GM19397 (cell line): ENCODE measurements around the gene UCN3.
"Not testable (repeated sequence)": the region's sequence is repeated elsewhere in the genome, so short reads cannot be mapped to it uniquely, and the experiment has no call there.

Experiments
- ATAC-seq: cut with Tn5 transposase; IDR thresholded peaks from one replicate; pipeline ENCODE4 v1.9.1; 2021; ENCODE audit warnings: mild to moderate bottlenecking, moderate library complexity; ENCODE audit not compliant: unreplicated experiment

UCN3 gene

DNA sequence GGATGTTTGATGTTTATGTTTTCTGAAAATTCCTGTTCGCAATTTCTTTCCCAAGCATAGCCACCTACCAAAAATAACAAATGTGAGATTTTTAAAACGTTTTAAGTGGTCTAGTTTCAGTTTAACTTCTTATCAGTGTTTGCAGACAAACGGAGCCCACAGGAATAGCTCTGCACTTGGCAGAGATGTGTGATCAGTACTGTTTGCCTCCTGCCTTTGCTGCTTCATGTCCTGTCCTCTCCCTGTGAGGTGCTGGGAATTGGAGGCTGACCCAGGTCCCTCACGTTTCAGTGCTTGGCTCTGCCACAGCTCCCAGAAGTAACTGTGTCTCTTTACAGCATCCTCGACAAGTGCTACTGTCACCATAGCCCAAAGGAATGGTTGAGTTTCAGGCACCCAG lies 1.2 kb downstream of the UCN3 start:
- ATAC-seq, result no peak

DNA sequence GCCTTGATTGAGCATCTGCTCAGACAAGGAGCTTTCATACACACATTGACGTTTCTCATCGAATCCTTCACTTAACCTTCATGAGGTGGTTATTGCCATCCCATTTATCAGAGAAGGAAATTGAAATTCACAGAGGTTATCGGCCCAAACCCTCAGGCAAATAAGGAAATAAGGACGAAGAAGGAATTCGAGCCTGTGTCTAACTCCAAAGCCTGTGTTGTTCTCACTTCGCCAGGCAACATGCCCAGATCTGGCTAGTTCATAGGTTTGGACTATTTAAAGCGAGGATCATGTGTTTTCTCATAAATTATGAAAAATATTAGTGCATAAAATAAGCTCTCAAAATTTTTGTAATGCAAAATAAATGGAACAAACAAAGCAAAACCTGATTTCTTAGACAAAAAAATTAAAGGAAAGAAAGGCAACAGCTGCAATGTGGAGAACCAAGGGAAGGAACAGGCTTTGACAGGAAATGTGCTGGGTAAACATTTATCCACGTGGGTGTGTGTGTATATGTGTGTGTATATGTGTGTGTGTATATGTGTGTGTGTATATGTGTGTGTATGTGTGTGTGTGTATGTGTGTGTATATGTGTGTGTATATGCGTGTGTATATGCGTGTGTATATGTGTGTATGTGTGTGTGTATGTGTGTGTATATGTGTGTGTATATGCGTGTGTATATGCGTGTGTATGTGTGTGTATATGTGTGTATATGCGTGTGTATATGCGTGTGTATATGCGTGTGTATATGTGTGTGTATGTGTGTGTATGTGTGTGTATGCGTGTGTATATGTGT lies 4.8 kb downstream of the UCN3 start:
- ATAC-seq, result no peak

DNA sequence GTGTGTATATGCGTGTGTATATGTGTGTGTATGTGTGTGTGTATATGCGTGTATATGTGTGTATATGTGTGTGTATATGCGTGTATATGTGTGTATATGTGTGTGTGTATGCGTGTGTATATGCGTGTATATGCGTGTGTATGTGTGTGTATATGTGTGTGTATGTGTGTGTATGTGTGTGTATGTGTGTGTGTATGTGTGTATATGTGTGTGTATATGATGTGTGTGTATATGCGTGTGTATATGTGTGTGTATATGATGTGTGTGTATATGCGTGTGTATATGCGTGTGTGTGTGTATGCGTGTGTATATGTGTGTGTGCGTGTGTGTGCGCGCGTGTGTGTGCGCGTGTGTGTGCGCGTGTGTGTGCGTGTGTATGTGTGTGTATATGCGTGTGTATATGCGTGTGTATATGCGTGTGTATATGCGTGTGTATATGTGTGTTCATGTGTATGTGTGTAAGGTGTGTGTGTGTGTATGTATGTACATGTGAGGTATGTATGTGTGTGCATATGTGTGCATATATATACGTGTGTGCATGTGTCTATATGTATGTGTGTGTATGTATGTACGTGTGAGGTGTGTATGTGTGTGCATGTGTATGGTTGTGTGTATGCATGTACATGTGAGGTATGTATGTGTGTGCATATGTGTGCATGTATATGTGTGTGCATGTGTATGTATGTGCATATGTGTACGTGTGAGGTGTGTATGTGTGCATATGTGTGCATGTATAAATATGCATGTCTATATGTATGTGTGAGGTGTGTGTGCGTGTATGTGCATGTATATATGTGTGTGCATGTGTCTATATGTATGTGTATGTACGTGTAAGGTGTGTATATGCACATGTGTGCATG lies 6.0 kb downstream of the UCN3 start:
- ATAC-seq, result no peak

DNA sequence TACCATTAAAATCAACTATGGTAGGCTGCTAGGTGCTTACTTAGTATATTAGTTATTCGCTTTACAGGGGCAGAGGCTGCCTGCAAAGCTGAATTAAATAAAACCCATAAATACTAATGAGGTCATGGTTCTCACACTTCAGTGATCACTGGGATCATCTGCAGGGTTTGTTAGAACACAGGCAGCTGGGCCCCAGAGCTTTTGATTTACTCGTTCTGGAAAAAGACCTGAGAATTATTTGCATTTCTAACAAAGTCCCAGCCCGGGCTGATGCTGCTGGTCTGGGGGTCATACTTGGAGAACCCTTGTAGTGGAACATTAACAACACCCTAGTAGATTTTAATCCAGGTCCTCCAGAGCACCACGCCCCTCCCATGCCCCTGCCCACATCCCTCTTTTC lies 8.5 kb downstream of the UCN3 start:
- no peak for ATAC-seq

DNA sequence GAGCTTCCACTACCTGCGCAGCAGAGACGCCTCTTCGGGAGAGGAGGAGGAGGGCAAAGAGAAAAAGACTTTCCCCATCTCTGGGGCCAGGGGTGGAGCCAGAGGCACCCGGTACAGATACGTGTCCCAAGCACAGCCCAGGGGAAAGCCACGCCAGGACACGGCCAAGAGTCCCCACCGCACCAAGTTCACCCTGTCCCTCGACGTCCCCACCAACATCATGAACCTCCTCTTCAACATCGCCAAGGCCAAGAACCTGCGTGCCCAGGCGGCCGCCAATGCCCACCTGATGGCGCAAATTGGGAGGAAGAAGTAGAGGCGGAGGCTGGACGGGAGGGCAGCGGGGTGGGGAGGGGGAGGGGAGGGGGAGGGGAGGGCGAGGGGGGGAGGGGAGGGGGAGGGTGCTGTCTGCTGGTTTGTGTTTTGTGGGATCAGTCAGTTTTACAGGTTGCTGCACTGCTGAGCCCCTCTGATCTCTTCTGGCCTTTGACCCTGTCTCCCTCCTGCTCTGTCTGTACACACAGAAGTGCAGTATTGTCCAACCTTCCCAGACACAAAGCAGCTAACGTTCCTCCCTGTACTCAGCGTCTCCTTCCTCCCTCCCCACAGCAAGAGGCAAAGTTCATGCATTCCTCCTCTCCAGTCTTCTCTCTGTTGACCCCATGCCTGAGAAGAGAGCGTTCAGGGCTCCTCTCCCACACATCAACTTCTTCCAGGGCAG lies 9.3 kb downstream of the UCN3 start:
- no peak for ATAC-seq

GRCh38 chr10:5376450-5376849 lies 11.7 kb downstream of the UCN3 start:
- no peak for ATAC-seq

- ATAC-seq, result not testable (repeated sequence)
Observed at GRCh38 chr10:5379202-5379601, 14.4 kb downstream of the UCN3 start.

- not testable (repeated sequence) for ATAC-seq
Observed at GRCh38 chr10:5380395-5380794, 15.6 kb downstream of the UCN3 start.

DNA sequence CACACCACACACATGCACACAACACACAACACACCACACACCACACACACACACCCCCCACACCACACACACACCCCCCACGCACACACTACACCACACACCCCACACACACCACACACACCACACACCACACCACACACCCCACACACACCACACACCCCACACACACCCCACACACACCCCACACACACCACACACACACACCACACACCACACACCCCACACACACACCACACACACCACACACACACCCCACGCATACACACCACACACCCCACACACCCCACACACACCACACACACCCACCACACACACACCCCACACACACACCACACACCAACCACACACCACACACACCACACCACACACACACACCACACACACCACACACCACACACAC lies 16.4 kb downstream of the UCN3 start:
- no peak for ATAC-seq

DNA sequence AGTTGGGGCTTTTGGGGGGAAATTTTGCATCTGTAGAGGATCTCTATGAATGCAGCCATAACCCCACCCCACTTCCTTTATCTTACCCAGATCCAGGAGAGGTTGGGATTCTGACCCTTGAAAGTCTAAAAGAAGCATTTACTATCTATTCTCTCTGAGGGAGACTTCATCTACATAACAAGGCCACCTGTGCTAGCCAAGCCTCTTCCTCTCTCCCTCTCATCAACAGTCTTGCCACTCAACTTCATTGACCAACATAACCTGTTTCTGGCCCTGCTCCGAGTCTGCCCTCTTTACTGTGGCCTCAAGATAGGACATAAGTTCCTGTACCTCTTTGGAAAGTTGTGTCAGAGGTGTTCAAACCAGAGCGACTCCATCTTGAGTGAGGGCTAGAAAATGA lies 20.5 kb downstream of the UCN3 start:
- ATAC-seq, result no peak

- ATAC-seq, result no peak
Observed at GRCh38 chr10:5387169-5387568, 22.4 kb downstream of the UCN3 start.

DNA sequence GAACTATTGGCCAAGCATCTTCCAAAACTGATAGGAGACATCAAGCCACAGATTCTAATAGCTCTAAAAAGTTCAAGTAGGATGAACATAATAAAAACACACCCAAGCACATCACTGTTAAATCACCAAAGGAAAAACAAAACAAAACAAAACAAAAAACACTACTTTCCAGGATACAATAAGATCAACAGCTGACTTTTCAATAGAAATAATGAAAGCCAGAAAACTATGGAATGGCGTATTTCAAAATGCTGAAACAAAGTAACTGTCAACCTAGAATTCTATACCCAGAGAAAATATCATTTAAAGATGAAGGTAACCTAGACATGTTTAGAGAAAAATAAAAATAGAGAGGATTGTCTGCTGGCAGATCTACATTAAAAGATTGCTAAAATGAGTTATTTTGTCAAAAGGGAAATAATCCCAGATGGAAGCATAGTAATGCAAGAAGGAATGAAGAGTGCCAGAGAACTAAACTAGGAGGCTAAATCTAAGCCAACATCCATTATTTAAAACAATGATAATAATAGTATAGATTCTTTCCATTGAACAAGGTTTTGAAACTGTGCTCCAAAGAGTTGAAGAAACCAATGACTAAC lies 25.9 kb downstream of the UCN3 start:
- no peak for ATAC-seq

DNA sequence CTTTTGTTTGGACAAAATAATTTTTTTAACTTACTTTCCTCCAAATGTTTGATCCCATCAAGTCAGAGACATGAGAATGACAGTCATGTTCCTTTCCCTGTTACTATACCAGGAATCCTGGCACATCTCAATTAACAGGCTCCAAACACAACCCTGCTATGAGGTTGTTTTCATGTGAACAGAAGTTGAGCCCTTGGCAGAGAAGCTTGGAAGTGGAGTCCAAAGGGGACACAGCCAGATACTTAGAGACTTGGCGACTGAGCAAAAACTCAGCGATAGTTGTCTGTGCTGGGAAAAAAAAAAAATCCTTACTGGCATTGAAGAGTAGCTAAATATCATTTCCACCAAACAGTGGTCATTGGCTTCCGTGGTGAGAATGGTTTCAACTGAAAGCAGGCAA lies 27.0 kb downstream of the UCN3 start:
- ATAC-seq, result no peak

- no peak for ATAC-seq
Observed at GRCh38 chr10:5393529-5393928, 28.8 kb downstream of the UCN3 start.

GRCh38 chr10:5395168-5395567 lies 30.4 kb downstream of the UCN3 start:
- ATAC-seq, result no peak

GRCh38 chr10:5396556-5397300 lies 32.0 kb downstream of the UCN3 start:
- ATAC-seq, result no peak

- no peak for ATAC-seq
Observed at GRCh38 chr10:5399332-5399731, 34.6 kb downstream of the UCN3 start.

DNA sequence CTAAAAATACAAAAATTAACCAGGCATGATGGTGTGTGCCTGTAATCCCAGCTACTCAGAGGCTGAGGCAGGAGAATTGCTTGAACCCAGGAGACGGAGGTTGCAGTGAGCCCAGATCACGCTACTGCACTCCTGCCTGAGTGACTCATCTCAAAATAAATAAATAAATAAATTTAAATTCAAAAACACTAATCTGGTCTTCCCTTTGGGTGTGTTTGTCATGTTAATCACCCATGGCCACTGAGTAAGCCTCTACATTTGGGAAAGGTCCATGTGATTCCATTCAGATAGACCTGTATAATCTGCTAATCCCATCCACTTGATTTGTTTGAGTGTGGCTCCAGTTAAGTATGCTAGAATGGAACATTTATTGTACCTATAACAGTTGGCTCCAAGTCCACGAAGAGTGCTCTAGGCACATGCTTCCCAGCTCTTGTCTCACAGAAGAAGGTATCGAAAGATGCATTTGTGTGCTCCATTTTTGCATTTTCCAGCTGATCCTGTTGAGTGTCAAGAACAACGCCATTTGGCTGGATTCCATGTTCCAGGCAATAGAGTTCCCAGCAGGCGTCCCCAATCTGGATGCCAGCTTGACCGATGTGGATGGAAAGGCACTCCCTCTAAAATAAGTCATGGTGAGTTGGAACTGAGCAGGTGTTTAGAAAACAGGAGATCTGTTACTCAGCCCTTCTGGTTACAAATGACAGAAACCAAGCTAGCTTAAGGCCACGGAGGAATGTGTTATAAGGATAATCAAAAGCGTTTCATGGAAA lies 35.9 kb downstream of the UCN3 start:
- ATAC-seq, result no peak

- no peak for ATAC-seq
Observed at GRCh38 chr10:5402798-5403197, 38.0 kb downstream of the UCN3 start.
